HEK293T (cell line): ENCODE measurements around the gene ADGRL3.

ENCODE experiments used
- ELF4 ChIP-seq: fragments of 450-650 bp; IDR thresholded peaks from 2 replicates; pipeline ENCODE4 v1.6.1; 2017; ENCODE audit warnings: antibody characterized with exemption
- FOXA1 ChIP-seq: fragments of 450-650 bp; IDR thresholded peaks from 2 replicates; pipeline ENCODE4 v1.6.1; 2016; ENCODE audit warnings: mild to moderate bottlenecking
- FOXK2 ChIP-seq: fragments of 450-650 bp; IDR thresholded peaks from 2 replicates; pipeline ENCODE4 v1.6.1; 2016; ENCODE audit warnings: mild to moderate bottlenecking

DNA sequence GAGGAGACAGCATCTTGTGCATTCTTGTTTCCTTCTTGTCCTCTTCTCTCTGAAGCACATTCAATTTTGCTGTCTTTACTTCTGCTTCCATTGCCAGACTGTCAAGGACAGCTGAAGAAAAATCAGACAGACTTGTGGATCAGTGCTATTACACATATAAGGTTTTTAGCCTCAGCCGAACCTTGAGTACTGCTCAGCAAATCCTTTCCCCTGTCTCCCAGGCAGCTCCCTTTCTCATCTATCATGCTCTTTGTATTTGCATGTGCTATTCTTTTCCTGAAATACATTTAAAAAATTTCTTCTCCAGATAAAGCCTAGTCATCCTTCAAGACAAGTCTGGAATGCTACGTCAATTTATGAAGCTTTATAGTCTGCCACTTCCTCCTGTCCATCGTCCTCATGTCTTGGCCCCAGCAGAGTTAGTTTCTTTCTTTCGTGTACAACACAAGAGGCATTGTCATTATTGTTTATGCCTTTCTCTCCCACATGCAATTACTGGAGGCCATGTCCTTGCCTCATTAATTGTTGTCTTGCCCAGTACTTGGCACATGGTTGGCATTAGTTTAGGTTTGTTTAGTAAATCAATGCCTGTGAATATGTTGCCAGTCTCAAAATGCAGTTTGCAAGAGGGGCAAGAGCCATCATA is 45.1 kb downstream of the ADGRL3 start:
- TF ChIP-seq FOXA1: no peak
- TF ChIP-seq ELF4: no peak
- TF ChIP-seq FOXK2: no peak
